HG03159 (cell line): ENCODE results near the gene TRIM65.
A peak's percentile ranks its signal among the peaks of the same experiment; 100 is the strongest.
"Not testable (repeated sequence)": the region's sequence is repeated elsewhere in the genome, so short reads cannot be mapped to it uniquely, and the experiment has no call there.

Experiments
- ATAC-seq: cut with Tn5 transposase; IDR thresholded peaks from one replicate; pipeline ENCODE4 v1.9.1; 2021; ENCODE audit warnings: mild to moderate bottlenecking, moderate library complexity; ENCODE audit not compliant: unreplicated experiment

TRIM65 gene

GRCh38 chr17:75876190-75876937 is 20.4 kb downstream of the TRIM65 start:
- ATAC-seq, result no peak

GRCh38 chr17:75875940-75876189 is 20.9 kb downstream of the TRIM65 start:
- no peak for ATAC-seq

- no peak for ATAC-seq
These were observed 21.4 kb downstream of the TRIM65 start for GRCh38 chr17:75875182-75875939.

- ATAC-seq, result no peak
These were observed 22.2 kb downstream of the TRIM65 start for GRCh38 chr17:75874323-75875181.

- ATAC-seq, result no peak
These were observed 23.0 kb downstream of the TRIM65 start for GRCh38 chr17:75873587-75874322.

- no peak for ATAC-seq
These were observed 24.1 kb downstream of the TRIM65 start for GRCh38 chr17:75872434-75873351.

- ATAC-seq, result not testable (repeated sequence)
These were observed 26.5 kb downstream of the TRIM65 start for GRCh38 chr17:75870228-75870627.

GRCh38 chr17:75869282-75870141 is 27.2 kb downstream of the TRIM65 start:
- ATAC-seq, result no peak

GRCh38 chr17:75868730-75869281 is 27.9 kb downstream of the TRIM65 start:
- ATAC-seq, result not testable (repeated sequence)

- ATAC-seq, result not testable (repeated sequence)
These were observed 31.2 kb downstream of the TRIM65 start for GRCh38 chr17:75865404-75866188.

GRCh38 chr17:75864887-75865286 is 31.9 kb downstream of the TRIM65 start:
- not testable (repeated sequence) for ATAC-seq

- ATAC-seq, result peak; percentile 87
These were observed 32.3 kb downstream of the TRIM65 start for GRCh38 chr17:75864448-75864871.

GRCh38 chr17:75861927-75862317 is 34.8 kb downstream of the TRIM65 start:
- no peak for ATAC-seq

GRCh38 chr17:75859358-75859757 is 37.4 kb downstream of the TRIM65 start:
- ATAC-seq, result not testable (repeated sequence)

GRCh38 chr17:75856062-75856756 is 40.5 kb downstream of the TRIM65 start:
- no peak for ATAC-seq

GRCh38 chr17:75855310-75856061 is 41.3 kb downstream of the TRIM65 start, which contains the start of gene WBP2:
TSS of gene WBP2 (minus strand) at chr17:75855335. CDS start at chr17:75855297, 38 bp downstream.
- peak; percentile 86 for ATAC-seq
